Measurements from ENCODE around the gene STOM.

DNA sequence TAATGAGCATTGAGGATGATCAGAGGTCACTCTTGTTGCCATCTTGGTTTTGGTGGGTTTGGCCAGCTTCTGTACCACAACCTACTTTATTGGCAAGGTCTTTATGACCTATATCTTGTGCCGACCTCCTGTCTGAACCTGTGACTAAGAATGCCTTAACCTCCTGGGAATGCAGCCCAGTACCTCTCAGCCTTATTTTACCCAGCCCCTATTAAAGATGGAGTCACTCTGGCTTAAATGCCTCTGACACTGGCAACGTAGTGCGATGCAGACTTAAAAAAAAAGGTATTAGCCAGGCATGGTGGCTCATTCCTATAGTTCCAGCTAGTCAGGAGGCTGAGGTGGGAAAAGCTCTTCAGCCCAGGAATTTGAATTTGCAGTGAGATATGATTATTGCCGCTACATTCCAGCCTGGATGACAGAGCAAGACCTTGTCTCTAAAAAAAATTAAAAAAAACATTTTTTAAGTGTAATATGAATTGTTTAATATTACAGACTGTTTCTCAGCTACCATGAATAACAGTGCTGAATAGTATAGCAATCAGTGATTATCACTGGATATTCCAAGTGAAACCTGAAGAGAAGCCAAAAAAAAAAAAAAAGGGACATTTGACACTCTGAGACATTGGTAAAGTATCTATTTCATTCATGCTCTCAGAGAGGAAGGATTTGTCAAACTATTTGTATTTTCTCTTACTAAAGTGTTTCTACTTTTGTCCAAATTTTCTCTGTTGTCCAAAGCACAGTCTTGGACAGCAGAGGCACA, 18.3 kb upstream of the STOM start:
- TF ChIP-seq, protein P1, sequence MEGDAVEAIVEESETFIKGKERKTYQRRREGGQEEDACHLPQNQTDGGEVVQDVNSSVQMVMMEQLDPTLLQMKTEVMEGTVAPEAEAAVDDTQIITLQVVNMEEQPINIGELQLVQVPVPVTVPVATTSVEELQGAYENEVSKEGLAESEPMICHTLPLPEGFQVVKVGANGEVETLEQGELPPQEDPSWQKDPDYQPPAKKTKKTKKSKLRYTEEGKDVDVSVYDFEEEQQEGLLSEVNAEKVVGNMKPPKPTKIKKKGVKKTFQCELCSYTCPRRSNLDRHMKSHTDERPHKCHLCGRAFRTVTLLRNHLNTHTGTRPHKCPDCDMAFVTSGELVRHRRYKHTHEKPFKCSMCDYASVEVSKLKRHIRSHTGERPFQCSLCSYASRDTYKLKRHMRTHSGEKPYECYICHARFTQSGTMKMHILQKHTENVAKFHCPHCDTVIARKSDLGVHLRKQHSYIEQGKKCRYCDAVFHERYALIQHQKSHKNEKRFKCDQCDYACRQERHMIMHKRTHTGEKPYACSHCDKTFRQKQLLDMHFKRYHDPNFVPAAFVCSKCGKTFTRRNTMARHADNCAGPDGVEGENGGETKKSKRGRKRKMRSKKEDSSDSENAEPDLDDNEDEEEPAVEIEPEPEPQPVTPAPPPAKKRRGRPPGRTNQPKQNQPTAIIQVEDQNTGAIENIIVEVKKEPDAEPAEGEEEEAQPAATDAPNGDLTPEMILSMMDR (IDR thresholded peaks at IDR 0.05): no peak
- no peak for TF ChIP-seq POLR2A (IDR thresholded peaks at IDR 0.05)

Measured in esophagus squamous epithelium (tissue), 4 donors.